Fibroblast of skin of right quadriceps (primary cell): Measurements from ENCODE around the gene PFKP.

Experiments
- DNase-seq: peaks from one replicate; pipeline ENCODE4 v3.0.0-alpha.2; 2013

The PFKP gene

GRCh38 chr10:3071405-3072198 is 4.3 kb downstream of the PFKP start:
- peak; percentile 78 for DNase-seq

GRCh38 chr10:3072641-3073360 is 5.5 kb downstream of the PFKP start:
- DNase-seq, result no peak

GRCh38 chr10:3074145-3074665 is 6.9 kb downstream of the PFKP start:
- DNase-seq, result no peak

GRCh38 chr10:3074985-3075600 is 7.7 kb downstream of the PFKP start:
- no peak for DNase-seq

- DNase-seq, result no peak
Observed at GRCh38 chr10:3076138-3076537, 8.8 kb downstream of the PFKP start.

- DNase-seq, result no peak
Observed at GRCh38 chr10:3077509-3077908, 10.2 kb downstream of the PFKP start.

- DNase-seq, result no peak
Observed at GRCh38 chr10:3077940-3078630, 10.7 kb downstream of the PFKP start.

- no peak for DNase-seq
Observed at GRCh38 chr10:3081383-3081981, 14.1 kb downstream of the PFKP start.

- DNase-seq, result no peak
Observed at GRCh38 chr10:3082290-3082689, 14.9 kb downstream of the PFKP start.

GRCh38 chr10:3085785-3086567 is 18.6 kb downstream of the PFKP start:
- no peak for DNase-seq

GRCh38 chr10:3090388-3090787 is 23.0 kb downstream of the PFKP start:
- no peak for DNase-seq

GRCh38 chr10:3090914-3091787 is 23.8 kb downstream of the PFKP start:
- DNase-seq, result peak; percentile 81

- DNase-seq, result no peak
Observed at GRCh38 chr10:3091921-3092320, 24.6 kb downstream of the PFKP start.

GRCh38 chr10:3093996-3094395 is 26.6 kb downstream of the PFKP start:
- no peak for DNase-seq

- DNase-seq, result peak; percentile 52
Observed at GRCh38 chr10:3094609-3095036, 27.3 kb downstream of the PFKP start.

GRCh38 chr10:3095373-3096139 is 28.2 kb downstream of the PFKP start:
- DNase-seq, result peak; percentile 100

- DNase-seq, result no peak
Observed at GRCh38 chr10:3096149-3096548, 28.8 kb downstream of the PFKP start.

GRCh38 chr10:3097160-3097559 is 29.8 kb downstream of the PFKP start:
- DNase-seq, result no peak

GRCh38 chr10:3098689-3099088 is 31.3 kb downstream of the PFKP start:
- no peak for DNase-seq
